HepG2 (cell line): ENCODE data around the gene FAM177B. TPM values are rescaled to one million over a fixed set of nuclear protein-coding genes. Genes with fewer than 3 reads are reported as not detected.
A peak's percentile ranks its signal among the peaks of the same experiment; 100 is the strongest.

Experiments
- ATAC-seq: fragments of 200-7000 bp; cut with Tn5 transposase; 3 replicates; pipeline ENCODE4 v1.9.1; 2020; ENCODE audit warnings: mild to moderate bottlenecking, moderate library complexity
- BruUV-seq: library from RNA; stranded (reverse); fragments of 400-500 nt; replicated peaks from 2 replicates; lab custom pipeline; 2021; lab: Mats Ljungman, UMichigan
- CTCF ChIA-PET: fragments of 300-600 bp; formaldehyde crosslinking; extraction: SDS; loops from one replicate; lab custom pipeline; 2021; ENCODE audit warnings: low total read pairs, inconsistent platforms, low intra/inter-chr PET ratio; lab: Yijun Ruan, JAX
- POLR2A ChIA-PET: fragments of 350-600 bp; sonication (Branson Sonifier 250); formaldehyde crosslinking; loops from one replicate; lab custom pipeline; 2020; ENCODE audit warnings: antibody characterized with exemption, inconsistent platforms; lab: Yijun Ruan, JAX
- DNase-seq: peaks from one replicate; pipeline ENCODE4 v3.0.0-alpha.2; 2015; ENCODE audit warnings: low spot score
- FAIRE-seq: peaks from 3 replicates; lab custom pipeline; 2011; peaks lifted over from hg19 to GRCh38; lab: Jason Lieb, UNC
- H2AFZ ChIP-seq: one replicate; pipeline ENCODE4 v1.6.1; 2011; ENCODE audit warnings: low read length, inconsistent platforms
- H3K27ac ChIP-seq: fragments of 300-600 bp; 3 replicates; pipeline ENCODE4 v1.8.0; 2011; ENCODE audit warnings: mixed run types, mild to moderate bottlenecking, mixed read lengths, low read length, inconsistent platforms; ENCODE audit not compliant: insufficient read depth; ENCODE audit errors: extremely low read length
- H3K27me3 ChIP-seq, 2 experiments: fragments of 200-600 bp in 1 of 2; 2 replicates in 1 of 2; 3 replicates in 1 of 2; pipeline versions ENCODE4 v1.6.0 to v1.8.0; 2011; ENCODE audit warnings: low read length in 2 of 2, mild to moderate bottlenecking in 2 of 2, moderate library complexity in 2 of 2, inconsistent platforms in 1 of 2; ENCODE audit not compliant: insufficient read depth in 2 of 2, control insufficient read depth in 1 of 2
- H3K36me3 ChIP-seq, 2 experiments: fragments of 200-600 bp in 1 of 2; replicated peaks in 1 of 2; 2 replicates in 1 of 2; 3 replicates in 1 of 2; pipeline versions ENCODE4 v1.5.1 to v1.8.0; 2011; ENCODE audit warnings: low read length in 2 of 2, inconsistent platforms in 1 of 2; ENCODE audit not compliant: insufficient read depth in 2 of 2, control insufficient read depth in 1 of 2
- H3K4me1 ChIP-seq: 2 replicates; pipeline ENCODE4 v1.5.1; 2012; ENCODE audit warnings: low read length, inconsistent platforms; ENCODE audit not compliant: insufficient read depth
- H3K4me2 ChIP-seq: 2 replicates; pipeline ENCODE4 v1.6.0; 2011; ENCODE audit warnings: low read depth, low read length, inconsistent platforms
- H3K4me3 ChIP-seq, 3 experiments: fragments of 200-600 bp in 1 of 3; sonication (generic), shearing (Covaris generic) in 1 of 3; replicated peaks in 1 of 3; 2 replicates each; pipeline ENCODE4 v1.5.1; 2011 to 2016; ENCODE audit warnings: low read length in 3 of 3, inconsistent platforms in 2 of 3, low read depth in 2 of 3, mild to moderate bottlenecking in 2 of 3, control low read depth in 1 of 3, mixed read lengths in 1 of 3; ENCODE audit not compliant: insufficient read depth in 1 of 3
- H3K79me2 ChIP-seq: one replicate; pipeline ENCODE4 v1.6.1; 2011; ENCODE audit warnings: low read length, inconsistent platforms; ENCODE audit not compliant: insufficient read depth
- H3K9ac ChIP-seq: 2 replicates; pipeline ENCODE4 v1.6.0; 2011; ENCODE audit warnings: mild to moderate bottlenecking, low read depth, low read length, inconsistent platforms; ENCODE audit not compliant: insufficient read depth
- H3K9me3 ChIP-seq: 2 replicates; pipeline ENCODE4 v1.5.1; 2012; ENCODE audit warnings: mild to moderate bottlenecking, low read length
- H4K20me1 ChIP-seq: 2 replicates; pipeline ENCODE4 v1.6.0; 2011; ENCODE audit warnings: inconsistent platforms, mild to moderate bottlenecking, low read length, moderate library complexity; ENCODE audit not compliant: insufficient read depth
- CREM ChIP-seq, 2 experiments: sonication (generic) in 1 of 2; formaldehyde crosslinking in 1 of 2; IDR thresholded peaks; 2 replicates each; pipeline versions ENCODE4 v1.4.0 to v1.6.1; 2016 to 2020; ENCODE audit warnings: antibody characterized with exemption in 1 of 2, mild to moderate bottlenecking in 1 of 2, missing genetic modification reagents in 1 of 2
- KAT8 ChIP-seq: IDR thresholded peaks from 2 replicates; pipeline ENCODE4 v1.6.1; 2016; ENCODE audit warnings: missing genetic modification reagents, missing compliant biosample characterization
- NFRKB ChIP-seq: fragments of 450-650 bp; IDR thresholded peaks from 2 replicates; pipeline ENCODE4 v1.6.1; 2017
- RAD21 ChIP-seq: fragments of 450-650 bp; formaldehyde crosslinking; IDR thresholded peaks from 2 replicates; pipeline ENCODE4 v1.5.0; 2020; ENCODE audit warnings: mild to moderate bottlenecking
- SALL2 ChIP-seq: sonication (generic); formaldehyde crosslinking; IDR thresholded peaks from 2 replicates; pipeline ENCODE4 v1.8.1; 2023; ENCODE audit warnings: mild to moderate bottlenecking, missing genetic modification reagents, inconsistent platforms
- ZNF10 ChIP-seq: sonication (generic); formaldehyde crosslinking; IDR thresholded peaks from 2 replicates; pipeline ENCODE4 v1.4.0; 2020; ENCODE audit warnings: mild to moderate bottlenecking, low read depth, missing genetic modification reagents, borderline replicate concordance
- ZNF3 ChIP-seq: IDR thresholded peaks from 2 replicates; pipeline ENCODE4 v1.7.0; 2017; ENCODE audit warnings: inconsistent platforms
- ZNF660 ChIP-seq: sonication (generic); formaldehyde crosslinking; IDR thresholded peaks from 2 replicates; pipeline ENCODE4 v1.5.1; 2020; ENCODE audit warnings: mild to moderate bottlenecking, low read depth, missing genetic modification reagents, borderline replicate concordance
- ZNF780A ChIP-seq: sonication (generic); formaldehyde crosslinking; IDR thresholded peaks from 2 replicates; pipeline ENCODE4 v1.8.0; 2022; ENCODE audit warnings: mild to moderate bottlenecking, missing genetic modification reagents, moderate library complexity
- ZNF878 ChIP-seq: sonication (generic); formaldehyde crosslinking; IDR thresholded peaks from 2 replicates; pipeline ENCODE4 v1.8.1; 2023; ENCODE audit warnings: mild to moderate bottlenecking, missing genetic modification reagents, moderate library complexity
- WGBS: methylation state at CpG from one replicate; pipeline ENCODE4 v1.1.6; 2017; ENCODE audit warnings: low lambda C conversion rate; 5-methylcytosine and 5-hydroxymethylcytosine counted together
- in situ Hi-C: cut with HindIII; loops from 2 replicates; pipeline ENCODE4 v1.10.0; 2017; ENCODE audit warnings: low pct_unique_long_range_greater_than_20kb; ENCODE audit not compliant: extremely low pct_ligation_motif_present
- intact Hi-C: fragments of 100-400 bp; cut with micrococcal nuclease; formaldehyde crosslinking; loops from one replicate; pipeline ENCODE4 v1.10.0; 2022; ENCODE audit not compliant: unreplicated experiment
- polyA plus RNA-seq, 8 experiments: library from polyadenylated mRNA; depleted of rRNA in 3 of 8; stranded (reverse) in 7 of 8; unstranded in 1 of 8; fragments of >200 nt; fragmentation: Illumina TruSeq in 4 of 8; extraction: Trizol in 4 of 8; gene quantifications; 2 replicates each; pipeline versions ENCODE4 v1.2.1 to v1.2.3, GENCODE V29; 2011 to 2016; ENCODE audit warnings: low read depth in 4 of 8, missing spikeins in 1 of 8, mixed read lengths in 1 of 8; ENCODE audit not compliant: insufficient read depth in 1 of 8
- total RNA-seq, 5 experiments: library from RNA; depleted of rRNA; stranded (reverse); fragments of >200 nt; fragmentation: Illumina TruSeq; extraction: Trizol; gene quantifications; 2 replicates each; pipeline ENCODE4 v1.2.3, GENCODE V29; 2016; ENCODE audit warnings: low read depth in 1 of 5
- TF ChIP-seq, protein P1 (sequence below): sonication (generic); formaldehyde crosslinking; IDR thresholded peaks from 2 replicates; pipeline ENCODE4 v1.8.0; 2023; ENCODE audit warnings: mild to moderate bottlenecking, missing genetic modification reagents
- TF ChIP-seq, protein P2 (sequence below), 2 experiments: IDR thresholded peaks; 2 replicates each; pipeline ENCODE4 v1.6.1; 2011 to 2012; ENCODE audit warnings: low read length in 2 of 2, borderline replicate concordance in 1 of 2, low read depth in 1 of 2, mild to moderate bottlenecking in 1 of 2, moderate library complexity in 1 of 2
- TF ChIP-seq, protein P3 (sequence below): sonication (generic); formaldehyde crosslinking; IDR thresholded peaks from 2 replicates; pipeline ENCODE4 v1.5.0; 2020; ENCODE audit warnings: mild to moderate bottlenecking, missing genetic modification reagents, borderline replicate concordance

FAM177B gene
- total and polyA plus RNA-seq, 2 of the 13 experiments (the other 11 are each of a cell fraction or from before 2014, with no cell fraction given): 0.05 TPM; not detected in 1

DNA sequence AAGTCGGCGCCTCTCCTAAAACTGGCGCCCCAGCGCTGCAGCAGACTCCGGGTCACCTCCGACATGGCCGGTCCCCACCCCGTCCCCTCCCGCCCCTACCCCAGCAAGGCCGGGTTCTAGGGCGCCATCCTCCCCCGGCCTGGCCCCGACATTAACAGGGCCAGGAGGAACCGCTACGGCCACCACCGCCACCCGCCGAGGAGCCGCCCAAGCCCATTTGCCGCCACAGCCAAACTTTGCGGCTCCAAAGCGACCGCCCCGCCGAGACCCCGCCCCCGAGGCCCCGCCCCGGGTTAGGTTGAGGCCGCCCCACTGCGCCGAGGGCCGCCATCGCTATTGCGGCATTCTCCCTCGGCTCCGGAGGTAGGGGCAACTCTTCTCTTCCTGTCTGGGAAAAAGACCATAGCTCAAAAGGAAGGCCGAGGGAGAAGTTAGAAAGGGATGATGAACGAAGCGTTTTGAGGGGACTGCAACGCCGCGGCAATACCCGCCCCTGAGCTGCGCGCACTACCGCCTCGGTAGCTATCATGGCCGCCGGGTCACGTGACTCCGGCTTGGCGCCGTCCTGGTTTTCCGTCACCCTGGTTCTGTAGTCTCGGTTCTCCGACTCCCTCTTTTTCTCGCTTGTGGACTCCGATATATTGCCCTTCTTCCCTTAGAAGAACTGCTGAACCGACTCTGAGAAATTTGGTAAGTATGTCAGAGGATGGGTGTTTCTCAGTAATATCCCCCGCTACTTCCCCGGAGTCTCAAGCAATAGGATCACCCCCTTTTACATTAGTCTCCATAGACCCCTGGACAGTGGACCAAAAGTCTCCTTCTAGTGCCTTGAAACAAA lies 24.5 kb upstream of the FAM177B start, which contains the start of the genes AIDA and BROX:
Gene AIDA, minus strand, starts transcription at position 239 of the 838 bp plus-strand sequence. Its CDS starts 174 bp downstream, at position 65.
Gene BROX, plus strand, starts transcription at position 312 of the 838 bp plus-strand sequence. CDS start 3,136 bp downstream, outside the sequence.
- POLR2A ChIA-PET: interaction anchor here (0.9 to 1.8 kb wide), 8 partner anchors 10 to 377 kb away, joined by 3 to 20 read pairs (median 4); partner anchors contain the start of genes FAM177B and TAF1A
- H3K4me3 ChIP-seq: peak within 1 kb of the TSS; percentile 66 to 99 (median 99)
- peak within 1 kb of the TSS; percentile 98 for H2AFZ ChIP-seq
- no peak for FAIRE-seq
- DNase-seq: peak; percentile 72
- peaks cover 27% of the 10 kb centered on the region for H3K4me1 ChIP-seq
- intact Hi-C loops (loop anchor here (1.0 to 2.0 kb wide), 2 partner anchors 68 to 247 kb away; no protein-coding TSS in a partner anchor), in situ Hi-C loops (loop anchor here (10.0 kb wide), 1 partner anchor 248 kb away; no protein-coding TSS in a partner anchor)
- peaks cover 3 to 11% of the 10 kb centered on the region in 2 experiments; a peak in 4 of 5 replicates for H3K36me3 ChIP-seq
- H3K27me3 ChIP-seq: no peaks in the 10 kb centered on the region; a peak in 2 of 5 replicates
- peak within 1 kb of the TSS; percentile 92 for H3K27ac ChIP-seq
- ATAC-seq: peak; percentile 91
- peak within 1 kb of the TSS; percentile 96 for H3K9ac ChIP-seq
- TSS peak; percentile 82 for BruUV-seq
- 1% methylated on average over 20 of the region's 62 CpGs for WGBS
- H3K9me3 ChIP-seq: no peaks in the 10 kb centered on the region
- CTCF ChIA-PET: no interaction called here
- H3K79me2 ChIP-seq: peaks cover 41% of the 10 kb centered on the region
- peak within 1 kb of the TSS; percentile 78 for H3K4me2 ChIP-seq
- H4K20me1 ChIP-seq: no peaks in the 10 kb centered on the region
- TF ChIP-seq, protein P1, sequence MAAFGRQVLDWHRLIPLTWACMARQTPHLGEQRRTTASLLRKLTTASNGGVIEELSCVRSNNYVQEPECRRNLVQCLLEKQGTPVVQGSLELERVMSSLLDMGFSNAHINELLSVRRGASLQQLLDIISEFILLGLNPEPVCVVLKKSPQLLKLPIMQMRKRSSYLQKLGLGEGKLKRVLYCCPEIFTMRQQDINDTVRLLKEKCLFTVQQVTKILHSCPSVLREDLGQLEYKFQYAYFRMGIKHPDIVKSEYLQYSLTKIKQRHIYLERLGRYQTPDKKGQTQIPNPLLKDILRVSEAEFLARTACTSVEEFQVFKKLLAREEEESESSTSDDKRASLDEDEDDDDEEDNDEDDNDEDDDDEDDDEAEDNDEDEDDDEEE (CRISPR knock-in tag): 0 out of 2 replicates have a peak, but pooled peaks have one; percentile 15
- no peak for TF ChIP-seq ZNF780A (CRISPR knock-in tag)
- TF ChIP-seq, protein P2, sequence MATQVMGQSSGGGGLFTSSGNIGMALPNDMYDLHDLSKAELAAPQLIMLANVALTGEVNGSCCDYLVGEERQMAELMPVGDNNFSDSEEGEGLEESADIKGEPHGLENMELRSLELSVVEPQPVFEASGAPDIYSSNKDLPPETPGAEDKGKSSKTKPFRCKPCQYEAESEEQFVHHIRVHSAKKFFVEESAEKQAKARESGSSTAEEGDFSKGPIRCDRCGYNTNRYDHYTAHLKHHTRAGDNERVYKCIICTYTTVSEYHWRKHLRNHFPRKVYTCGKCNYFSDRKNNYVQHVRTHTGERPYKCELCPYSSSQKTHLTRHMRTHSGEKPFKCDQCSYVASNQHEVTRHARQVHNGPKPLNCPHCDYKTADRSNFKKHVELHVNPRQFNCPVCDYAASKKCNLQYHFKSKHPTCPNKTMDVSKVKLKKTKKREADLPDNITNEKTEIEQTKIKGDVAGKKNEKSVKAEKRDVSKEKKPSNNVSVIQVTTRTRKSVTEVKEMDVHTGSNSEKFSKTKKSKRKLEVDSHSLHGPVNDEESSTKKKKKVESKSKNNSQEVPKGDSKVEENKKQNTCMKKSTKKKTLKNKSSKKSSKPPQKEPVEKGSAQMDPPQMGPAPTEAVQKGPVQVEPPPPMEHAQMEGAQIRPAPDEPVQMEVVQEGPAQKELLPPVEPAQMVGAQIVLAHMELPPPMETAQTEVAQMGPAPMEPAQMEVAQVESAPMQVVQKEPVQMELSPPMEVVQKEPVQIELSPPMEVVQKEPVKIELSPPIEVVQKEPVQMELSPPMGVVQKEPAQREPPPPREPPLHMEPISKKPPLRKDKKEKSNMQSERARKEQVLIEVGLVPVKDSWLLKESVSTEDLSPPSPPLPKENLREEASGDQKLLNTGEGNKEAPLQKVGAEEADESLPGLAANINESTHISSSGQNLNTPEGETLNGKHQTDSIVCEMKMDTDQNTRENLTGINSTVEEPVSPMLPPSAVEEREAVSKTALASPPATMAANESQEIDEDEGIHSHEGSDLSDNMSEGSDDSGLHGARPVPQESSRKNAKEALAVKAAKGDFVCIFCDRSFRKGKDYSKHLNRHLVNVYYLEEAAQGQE (IDR thresholded peaks at IDR 0.05; ENCODE audit: borderline replicate concordance in 1 of 2, low read depth in 1 of 2, low read length in 2 of 2): peak in 1 of 2 experiments; percentile 3; a peak in 1 of 4 replicates
- peak; percentile 30; the same call in 1 of the 2 replicates for TF ChIP-seq RAD21
- TF ChIP-seq CREM (IDR thresholded peaks at IDR 0.05): peak; percentile 34; the same call in 1 of the 2 replicates
- TF ChIP-seq CREM (CRISPR knock-in tag; IDR thresholded peaks at IDR 0.05): no peak
- TF ChIP-seq, protein P3, sequence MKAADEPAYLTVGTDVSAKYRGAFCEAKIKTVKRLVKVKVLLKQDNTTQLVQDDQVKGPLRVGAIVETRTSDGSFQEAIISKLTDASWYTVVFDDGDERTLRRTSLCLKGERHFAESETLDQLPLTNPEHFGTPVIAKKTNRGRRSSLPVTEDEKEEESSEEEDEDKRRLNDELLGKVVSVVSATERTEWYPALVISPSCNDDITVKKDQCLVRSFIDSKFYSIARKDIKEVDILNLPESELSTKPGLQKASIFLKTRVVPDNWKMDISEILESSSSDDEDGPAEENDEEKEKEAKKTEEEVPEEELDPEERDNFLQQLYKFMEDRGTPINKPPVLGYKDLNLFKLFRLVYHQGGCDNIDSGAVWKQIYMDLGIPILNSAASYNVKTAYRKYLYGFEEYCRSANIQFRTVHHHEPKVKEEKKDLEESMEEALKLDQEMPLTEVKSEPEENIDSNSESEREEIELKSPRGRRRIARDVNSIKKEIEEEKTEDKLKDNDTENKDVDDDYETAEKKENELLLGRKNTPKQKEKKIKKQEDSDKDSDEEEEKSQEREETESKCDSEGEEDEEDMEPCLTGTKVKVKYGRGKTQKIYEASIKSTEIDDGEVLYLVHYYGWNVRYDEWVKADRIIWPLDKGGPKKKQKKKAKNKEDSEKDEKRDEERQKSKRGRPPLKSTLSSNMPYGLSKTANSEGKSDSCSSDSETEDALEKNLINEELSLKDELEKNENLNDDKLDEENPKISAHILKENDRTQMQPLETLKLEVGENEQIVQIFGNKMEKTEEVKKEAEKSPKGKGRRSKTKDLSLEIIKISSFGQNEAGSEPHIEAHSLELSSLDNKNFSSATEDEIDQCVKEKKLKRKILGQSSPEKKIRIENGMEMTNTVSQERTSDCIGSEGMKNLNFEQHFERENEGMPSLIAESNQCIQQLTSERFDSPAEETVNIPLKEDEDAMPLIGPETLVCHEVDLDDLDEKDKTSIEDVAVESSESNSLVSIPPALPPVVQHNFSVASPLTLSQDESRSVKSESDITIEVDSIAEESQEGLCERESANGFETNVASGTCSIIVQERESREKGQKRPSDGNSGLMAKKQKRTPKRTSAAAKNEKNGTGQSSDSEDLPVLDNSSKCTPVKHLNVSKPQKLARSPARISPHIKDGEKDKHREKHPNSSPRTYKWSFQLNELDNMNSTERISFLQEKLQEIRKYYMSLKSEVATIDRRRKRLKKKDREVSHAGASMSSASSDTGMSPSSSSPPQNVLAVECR (CRISPR knock-in tag): 0 out of 2 replicates have a peak, but pooled peaks have one; percentile 43
- peak; percentile 34; the same call in 1 of the 2 replicates for TF ChIP-seq NFRKB
- peak; percentile 74 for TF ChIP-seq KAT8 (CRISPR knock-in tag)
- TF ChIP-seq ZNF878 (CRISPR knock-in tag): no peak; the same call in 1 of the 2 replicates
- no peak for TF ChIP-seq ZNF3 (CRISPR knock-in tag)
- TF ChIP-seq ZNF10 (CRISPR knock-in tag): no peak
- no peak for TF ChIP-seq ZNF660 (CRISPR knock-in tag)
- 0 out of 2 replicates have a peak, but pooled peaks have one; percentile 10 for TF ChIP-seq SALL2 (CRISPR knock-in tag)
